Measurements from ENCODE around the gene CDC42SE2. TPM values are rescaled to one million over a fixed set of nuclear protein-coding genes. Genes with fewer than 3 reads are reported as not detected.

The CDC42SE2 gene
- total RNA-seq, 1 experiment from 2014 or later: 46.1 TPM

- DNase-seq (ENCODE audit: low read depth, low spot score) (no peak), ATAC-seq (no peak)
- Histone ChIP-seq H3K9me3 (ENCODE audit: control insufficient read depth, insufficient read depth, low read depth, low read length) (no peaks in the 10 kb centered on the region), H3K27me3 (ENCODE audit: control insufficient read depth, insufficient read depth, low read length) (no peaks in the 10 kb centered on the region), H3K36me3 (ENCODE audit: control insufficient read depth, insufficient read depth, low read length) (0 out of 2 replicates have a peak, but pooled peaks cover under 1% of the 10 kb centered on the region), H3K4me3 (ENCODE audit: low read depth in 2 of 2, low read length in 2 of 2) (no peak overlapping the region), H3K27ac (ENCODE audit: low read length) (no peak overlapping the region), H3K4me1 (ENCODE audit: control insufficient read depth, insufficient read depth, low read length) (peaks cover 5% of the 10 kb centered on the region; the same call in 1 of the 2 replicates)
- no peak for TF ChIP-seq SIN3A (IDR thresholded peaks at IDR 0.05; ENCODE audit: borderline replicate concordance, insufficient read depth, low read depth, low read length)
- no peak for TF ChIP-seq CTCF (IDR thresholded peaks at IDR 0.05)
- BruUV-seq (replicated peaks): no TSS peak
- ChIA-PET POLR2A (no interaction called here), CTCF (no interaction called here)
- in situ Hi-C loops (cut with HindIII; ENCODE audit: low pct_unique_long_range_greater_than_20kb, low sequenced_read_pairs) (no loop called here), intact Hi-C loops (cut with micrococcal nuclease; ENCODE audit: unreplicated experiment) (no loop called here)
These were observed 90.1 kb downstream of the CDC42SE2 start for GRCh38 chr5:131353991-131354390.

GRCh38 chr5:131355971-131356528 lies 92.2 kb downstream of the CDC42SE2 start:
- TF ChIP-seq SIN3A (IDR thresholded peaks at IDR 0.05; ENCODE audit: borderline replicate concordance, insufficient read depth, low read depth, low read length): no peak
- no peak for TF ChIP-seq POLR2AphosphoS5 (IDR thresholded peaks at IDR 0.05; ENCODE audit: low read depth, low read length)
- TF ChIP-seq REST (IDR thresholded peaks at IDR 0.05; ENCODE audit: insufficient read depth in 1 of 2, low read depth in 2 of 2, low read length in 1 of 2): no peak
- TF ChIP-seq CTCF (IDR thresholded peaks at IDR 0.05): no peak
- no peak for TF ChIP-seq TCF7L2 (IDR thresholded peaks at IDR 0.05; ENCODE audit: low read depth, low read length)
- ATAC-seq (no peak), DNase-seq (ENCODE audit: low read depth, low spot score) (no peak)
- H3K9me3 ChIP-seq (ENCODE audit: control insufficient read depth, insufficient read depth, low read depth, low read length): no peaks in the 10 kb centered on the region
- BruUV-seq (replicated peaks): no TSS peak
- peaks cover 5% of the 10 kb centered on the region; the same call in 1 of the 2 replicates for H3K4me1 ChIP-seq (ENCODE audit: control insufficient read depth, insufficient read depth, low read length)
- intact Hi-C loops (cut with micrococcal nuclease; ENCODE audit: unreplicated experiment) (no loop called here), in situ Hi-C loops (cut with HindIII; ENCODE audit: low pct_unique_long_range_greater_than_20kb, low sequenced_read_pairs) (no loop called here)
- H3K36me3 ChIP-seq (ENCODE audit: control insufficient read depth, insufficient read depth, low read length): peaks cover 3% of the 10 kb centered on the region; the same call in 1 of the 2 replicates
- no peaks in the 10 kb centered on the region for H3K27me3 ChIP-seq (ENCODE audit: control insufficient read depth, insufficient read depth, low read length)
- ChIA-PET CTCF (no interaction called here), POLR2A (no interaction called here)
- H3K27ac ChIP-seq (ENCODE audit: low read length): no peak overlapping the region
- no peak overlapping the region for H3K4me3 ChIP-seq (ENCODE audit: low read depth in 2 of 2, low read length in 2 of 2)
